Hepatocyte (in vitro differentiated cells): ENCODE data around the gene LST1. TPM values are rescaled to one million over a fixed set of nuclear protein-coding genes. Genes with fewer than 3 reads are reported as not detected.

Source experiments
- DNase-seq: peaks from one replicate; pipeline ENCODE4 v3.0.0-alpha.2; 2016; ENCODE audit warnings: low spot score
- H2AFZ ChIP-seq: fragments of 200-600 bp; sonication (generic); 2 replicates; pipeline ENCODE4 v1.6.0; 2016; ENCODE audit warnings: antibody characterized with exemption, mild to moderate bottlenecking
- H3K27ac ChIP-seq: fragments of 200-600 bp; sonication (generic); 2 replicates; pipeline ENCODE4 v1.5.1; 2016; ENCODE audit warnings: mild to moderate bottlenecking
- H3K27me3 ChIP-seq: fragments of 200-600 bp; sonication (generic); 2 replicates; pipeline ENCODE4 v1.6.1; 2016
- H3K36me3 ChIP-seq: fragments of 200-600 bp; sonication (generic); replicated peaks from 2 replicates; pipeline ENCODE4 v1.5.1; 2016; ENCODE audit warnings: low read depth; ENCODE audit not compliant: insufficient read depth
- H3K4me1 ChIP-seq: fragments of 200-600 bp; sonication (generic); 2 replicates; pipeline ENCODE4 v1.5.1; 2016; ENCODE audit warnings: mild to moderate bottlenecking, moderate library complexity; ENCODE audit not compliant: insufficient read depth
- H3K4me2 ChIP-seq: fragments of 200-600 bp; sonication (generic); 2 replicates; pipeline ENCODE4 v1.6.0; 2016
- H3K4me3 ChIP-seq: fragments of 200-600 bp; sonication (generic); 2 replicates; pipeline ENCODE4 v1.5.1; 2016; ENCODE audit warnings: mild to moderate bottlenecking
- H3K79me2 ChIP-seq: fragments of 200-600 bp; sonication (generic); 2 replicates; pipeline ENCODE4 v1.6.0; 2017; ENCODE audit warnings: mild to moderate bottlenecking
- H3K9me2 ChIP-seq: fragments of 200-600 bp; sonication (generic); replicated peaks from 2 replicates; pipeline ENCODE4 v1.6.0; 2017; ENCODE audit warnings: mild to moderate bottlenecking; ENCODE audit not compliant: insufficient read depth
- H3K9me3 ChIP-seq: fragments of 200-600 bp; sonication (generic); 2 replicates; pipeline ENCODE4 v1.5.1; 2016; ENCODE audit warnings: low read depth, mild to moderate bottlenecking
- H4K20me1 ChIP-seq: fragments of 200-600 bp; sonication (generic); 2 replicates; pipeline ENCODE4 v1.6.0; 2016; ENCODE audit warnings: mild to moderate bottlenecking; ENCODE audit not compliant: insufficient read depth, poor library complexity, severe bottlenecking
- EZH2 ChIP-seq: fragments of 200-600 bp; sonication (generic); IDR thresholded peaks from 2 replicates; pipeline ENCODE4 v1.6.1; 2016; ENCODE audit warnings: antibody characterized with exemption, mild to moderate bottlenecking, borderline replicate concordance
- EZH2phosphoT487 ChIP-seq: fragments of 200-600 bp; sonication (generic); IDR thresholded peaks from one replicate; pipeline ENCODE4 v1.6.1; 2018; ENCODE audit warnings: antibody characterized with exemption, mild to moderate bottlenecking, low read depth, moderate library complexity; ENCODE audit not compliant: unreplicated experiment, severe bottlenecking
- WGBS: methylation state at CpG from one replicate; pipeline ENCODE4 v1.1.6; 2016; ENCODE audit warnings: low lambda C conversion rate; ENCODE audit errors: missing lambda C conversion rate; 5-methylcytosine and 5-hydroxymethylcytosine counted together
- polyA plus RNA-seq: library from polyadenylated mRNA; unstranded; fragments of >200 nt; fragmentation: Nextera tagmentation; extraction: Ambion mirVana; gene quantifications from 2 replicates; pipeline ENCODE4 v1.2.1, GENCODE V29; 2016
- total RNA-seq: library from RNA; depleted of rRNA; stranded (reverse); fragments of >200 nt; gene quantifications from 2 replicates; pipeline ENCODE4 v1.2.3, GENCODE V29; 2014
- TF ChIP-seq, protein P1 (sequence below): fragments of 200-600 bp; sonication (generic); IDR thresholded peaks from 2 replicates; pipeline ENCODE4 v1.5.1; 2016; ENCODE audit warnings: antibody characterized with exemption, mild to moderate bottlenecking; ENCODE audit not compliant: poor library complexity

The LST1 gene
- total and polyA plus RNA-seq, 2 experiments from 2014 or later, result 2.4 TPM; not detected in 1

DNA sequence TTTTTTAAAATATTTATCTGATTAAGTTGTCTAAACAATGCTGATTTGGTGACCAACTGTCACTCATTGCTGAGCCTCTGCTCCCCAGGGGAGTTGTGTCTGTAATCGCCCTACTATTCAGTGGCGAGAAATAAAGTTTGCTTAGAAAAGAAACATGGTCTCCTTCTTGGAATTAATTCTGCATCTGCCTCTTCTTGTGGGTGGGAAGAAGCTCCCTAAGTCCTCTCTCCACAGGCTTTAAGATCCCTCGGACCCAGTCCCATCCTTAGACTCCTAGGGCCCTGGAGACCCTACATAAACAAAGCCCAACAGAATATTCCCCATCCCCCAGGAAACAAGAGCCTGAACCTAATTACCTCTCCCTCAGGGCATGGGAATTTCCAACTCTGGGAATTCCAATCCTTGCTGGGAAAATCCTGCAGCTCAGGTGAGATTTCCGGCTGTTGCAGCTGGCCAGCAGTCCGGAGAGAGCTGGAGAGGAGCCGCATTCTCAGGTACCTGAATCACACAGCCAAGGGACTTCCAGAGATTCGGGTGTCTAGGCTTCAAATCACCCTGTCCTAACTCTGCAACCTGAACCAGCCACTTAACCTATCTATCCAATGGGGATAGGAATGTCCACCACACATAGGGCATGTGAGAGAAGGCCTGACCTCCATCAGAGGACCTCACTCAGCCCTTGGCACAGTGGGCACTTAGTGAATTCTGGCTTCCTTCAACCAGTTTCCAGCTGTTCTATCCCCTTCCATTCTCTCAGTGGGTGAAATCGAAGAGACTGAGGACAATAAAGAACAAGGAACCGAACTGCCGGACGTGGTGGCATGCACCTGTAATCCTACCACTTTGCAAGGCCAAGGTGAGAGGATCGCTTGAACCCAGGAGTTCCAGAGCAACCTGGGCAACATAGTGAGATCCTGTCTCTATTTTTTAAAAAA lies 7.6 kb upstream of the LST1 start:
- 72% methylated on average over 12 of the region's 12 CpGs for WGBS
- no peak overlapping the region for H3K27ac ChIP-seq
- H4K20me1 ChIP-seq, result no peaks in the 10 kb centered on the region
- no peak for DNase-seq
- no peaks in the 10 kb centered on the region for H3K27me3 ChIP-seq
- peaks cover 2% of the 10 kb centered on the region for H3K4me1 ChIP-seq
- H3K79me2 ChIP-seq, result no peaks in the 10 kb centered on the region
- TF ChIP-seq EZH2 (no peak), EZH2phosphoT487 (no peak)
- TF ChIP-seq, protein P1, sequence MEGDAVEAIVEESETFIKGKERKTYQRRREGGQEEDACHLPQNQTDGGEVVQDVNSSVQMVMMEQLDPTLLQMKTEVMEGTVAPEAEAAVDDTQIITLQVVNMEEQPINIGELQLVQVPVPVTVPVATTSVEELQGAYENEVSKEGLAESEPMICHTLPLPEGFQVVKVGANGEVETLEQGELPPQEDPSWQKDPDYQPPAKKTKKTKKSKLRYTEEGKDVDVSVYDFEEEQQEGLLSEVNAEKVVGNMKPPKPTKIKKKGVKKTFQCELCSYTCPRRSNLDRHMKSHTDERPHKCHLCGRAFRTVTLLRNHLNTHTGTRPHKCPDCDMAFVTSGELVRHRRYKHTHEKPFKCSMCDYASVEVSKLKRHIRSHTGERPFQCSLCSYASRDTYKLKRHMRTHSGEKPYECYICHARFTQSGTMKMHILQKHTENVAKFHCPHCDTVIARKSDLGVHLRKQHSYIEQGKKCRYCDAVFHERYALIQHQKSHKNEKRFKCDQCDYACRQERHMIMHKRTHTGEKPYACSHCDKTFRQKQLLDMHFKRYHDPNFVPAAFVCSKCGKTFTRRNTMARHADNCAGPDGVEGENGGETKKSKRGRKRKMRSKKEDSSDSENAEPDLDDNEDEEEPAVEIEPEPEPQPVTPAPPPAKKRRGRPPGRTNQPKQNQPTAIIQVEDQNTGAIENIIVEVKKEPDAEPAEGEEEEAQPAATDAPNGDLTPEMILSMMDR, result no peak
- H3K36me3 ChIP-seq, result no peaks in the 10 kb centered on the region
- H2AFZ ChIP-seq, result no peak overlapping the region
- H3K4me2 ChIP-seq, result no peak overlapping the region
- no peaks in the 10 kb centered on the region for H3K9me3 ChIP-seq
- H3K9me2 ChIP-seq, result no peaks in the 10 kb centered on the region
- H3K4me3 ChIP-seq, result no peak overlapping the region

GRCh38 chr6:31579119-31579505 lies 7.0 kb upstream of the LST1 start:
- no peak overlapping the region for H3K4me2 ChIP-seq
- TF ChIP-seq, protein P1, result no peak
- TF ChIP-seq EZH2, result no peak
- TF ChIP-seq EZH2phosphoT487, result no peak
- no peak overlapping the region for H3K27ac ChIP-seq

GRCh38 chr6:31579546-31580437 lies 6.3 kb upstream of the LST1 start:
- Histone ChIP-seq H3K4me3 (no peak overlapping the region), H3K27ac (no peak overlapping the region)

More at GRCh38 chr6:31579119-31579505, 7.0 kb upstream of the LST1 start:
- DNase-seq, result no peak
- no peaks in the 10 kb centered on the region for H3K9me2 ChIP-seq
- no peak overlapping the region for H2AFZ ChIP-seq
- no peaks in the 10 kb centered on the region for H3K36me3 ChIP-seq
- WGBS, result 98% methylated on average over 3 of the region's 3 CpGs
- H3K79me2 ChIP-seq, result no peaks in the 10 kb centered on the region
- H4K20me1 ChIP-seq, result no peaks in the 10 kb centered on the region
- H3K9me3 ChIP-seq, result no peaks in the 10 kb centered on the region
- H3K27me3 ChIP-seq, result no peaks in the 10 kb centered on the region
- peaks cover 2% of the 10 kb centered on the region for H3K4me1 ChIP-seq
- no peak overlapping the region for H3K4me3 ChIP-seq

More at GRCh38 chr6:31579546-31580437, 6.3 kb upstream of the LST1 start:
- H3K36me3 ChIP-seq, result no peaks in the 10 kb centered on the region
- peaks cover 2% of the 10 kb centered on the region for H3K4me1 ChIP-seq
- H3K4me2 ChIP-seq, result peak overlapping the region; percentile 95
- H2AFZ ChIP-seq, result no peak overlapping the region
- no peak for TF ChIP-seq EZH2phosphoT487
- no peak for TF ChIP-seq EZH2
- TF ChIP-seq, protein P1, result no peak
- no peaks in the 10 kb centered on the region for H3K9me3 ChIP-seq
- DNase-seq, result no peak
- H4K20me1 ChIP-seq, result no peaks in the 10 kb centered on the region
- 91% methylated on average over 8 of the region's 8 CpGs for WGBS
- no peaks in the 10 kb centered on the region for H3K9me2 ChIP-seq
- H3K79me2 ChIP-seq, result no peaks in the 10 kb centered on the region
- H3K27me3 ChIP-seq, result no peaks in the 10 kb centered on the region
